Effector memory CD8-positive, alpha-beta T cell (primary cell): ENCODE results near the gene MGAT1.

ENCODE experiments used
- ATAC-seq: fragments of 150-1000 bp; cut with Tn5 transposase; replicated peaks from 2 replicates; pipeline ENCODE4 v1.10.0; 2021; ENCODE audit warnings: mild to moderate bottlenecking, moderate library complexity
- DNase-seq, 3 experiments: peaks; one replicate each; pipeline ENCODE4 v3.0.0; 2021
- H3K27ac Mint-ChIP-seq, 2 donors: one replicate each; pipeline ENCODE4 v1.8.0; 2022; ENCODE audit warnings: mild to moderate bottlenecking in 2 of 2, mixed read lengths in 2 of 2, moderate library complexity in 2 of 2
- H3K27me3 Mint-ChIP-seq, 2 donors: one replicate each; pipeline ENCODE4 v1.8.0; 2022; ENCODE audit warnings: mixed read lengths in 2 of 2
- H3K36me3 Mint-ChIP-seq: one replicate; pipeline ENCODE4 v1.8.0; 2022; ENCODE audit warnings: mild to moderate bottlenecking, moderate library complexity, mixed read lengths; ENCODE audit not compliant: insufficient read depth
- H3K4me1 Mint-ChIP-seq, 2 donors: one replicate each; pipeline ENCODE4 v1.8.0; 2022; ENCODE audit warnings: low read depth in 2 of 2, mixed read lengths in 2 of 2
- H3K4me3 Mint-ChIP-seq, 2 donors: one replicate each; pipeline ENCODE4 v1.8.0; 2022; ENCODE audit warnings: mild to moderate bottlenecking in 2 of 2, mixed read lengths in 2 of 2, moderate library complexity in 2 of 2
- H3K9me3 Mint-ChIP-seq, 2 donors: one replicate each; pipeline ENCODE4 v1.8.0; 2022; ENCODE audit warnings: mixed read lengths in 2 of 2

MGAT1 gene

GRCh38 chr5:180817893-180818674 is 15.5 kb upstream of the MGAT1 start:
- Mint-ChIP-seq H3K9me3 (no peaks in the 10 kb centered on the region), H3K27ac (no peak overlapping the region), H3K27me3 (peaks cover 9 to 11% of the 10 kb centered on the region in 2 donors), H3K4me1 (peaks cover 0 to 11% of the 10 kb centered on the region in 2 donors), H3K4me3 (no peak overlapping the region), H3K36me3 (no peaks in the 10 kb centered on the region)
- no peak for ATAC-seq
- no peak for DNase-seq

- peaks cover 5 to 15% of the 10 kb centered on the region in 2 donors for H3K4me1 Mint-ChIP-seq
- DNase-seq = no peak
- peak; percentile 47 for ATAC-seq
- H3K27me3 Mint-ChIP-seq = peaks cover 9 to 11% of the 10 kb centered on the region in 2 donors
- H3K9me3 Mint-ChIP-seq = no peaks in the 10 kb centered on the region
- no peaks in the 10 kb centered on the region for H3K36me3 Mint-ChIP-seq
- peak overlapping the region in 1 of 2 donors; percentile 54 for H3K4me3 Mint-ChIP-seq
- H3K27ac Mint-ChIP-seq = peak overlapping the region in 1 of 2 donors; percentile 82
These were observed 14.3 kb upstream of the MGAT1 start for GRCh38 chr5:180816608-180817534.

- Mint-ChIP-seq H3K36me3 (peaks cover 7% of the 10 kb centered on the region), H3K4me1 (peaks cover 15 to 19% of the 10 kb centered on the region in 2 donors), H3K9me3 (no peaks in the 10 kb centered on the region), H3K27me3 (peaks cover 9 to 11% of the 10 kb centered on the region in 2 donors), H3K4me3 (peak overlapping the region in 1 of 2 donors; percentile 27), H3K27ac (peak overlapping the region in 1 of 2 donors; percentile 1)
- DNase-seq = no peak
- no peak for ATAC-seq
These were observed 12.8 kb upstream of the MGAT1 start for GRCh38 chr5:180815293-180815917.

DNA sequence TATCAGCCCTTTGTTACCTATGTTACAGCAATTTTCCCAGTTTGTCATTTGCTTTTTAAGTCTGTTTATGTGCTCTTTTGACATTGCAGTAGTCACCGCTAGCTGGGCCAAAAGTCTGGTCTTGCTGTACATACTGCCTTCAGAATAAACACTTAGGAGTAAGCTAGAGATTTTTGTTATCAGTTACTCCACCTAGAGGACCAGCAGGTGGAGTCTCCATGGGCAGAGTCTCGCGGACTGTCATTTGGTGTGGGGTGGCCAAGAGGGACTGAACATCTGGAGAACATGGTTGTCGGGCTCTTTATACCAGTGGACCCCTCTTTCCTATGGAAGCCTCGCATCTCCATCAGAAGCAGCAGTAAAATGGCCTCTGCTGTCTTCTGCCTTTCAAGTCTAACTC is 10.8 kb upstream of the MGAT1 start:
- Mint-ChIP-seq H3K27me3 (peaks cover 3 to 5% of the 10 kb centered on the region in 2 donors), H3K27ac (no peak overlapping the region), H3K4me3 (no peak overlapping the region), H3K4me1 (peaks cover 29 to 30% of the 10 kb centered on the region in 2 donors), H3K36me3 (peaks cover 18% of the 10 kb centered on the region), H3K9me3 (no peaks in the 10 kb centered on the region)
- no peak for DNase-seq
- ATAC-seq = no peak

GRCh38 chr5:180811623-180812124 is 9.1 kb upstream of the MGAT1 start:
- peak overlapping the region; percentile 84 to 96 for H3K4me3 Mint-ChIP-seq
- ATAC-seq (no peak), DNase-seq (no peak)
- H3K27me3 Mint-ChIP-seq = no peaks in the 10 kb centered on the region
- H3K36me3 Mint-ChIP-seq = peaks cover 27% of the 10 kb centered on the region
- peak overlapping the region; percentile 96 to 98 for H3K27ac Mint-ChIP-seq
- no peaks in the 10 kb centered on the region for H3K9me3 Mint-ChIP-seq
- peaks cover 43 to 46% of the 10 kb centered on the region in 2 donors for H3K4me1 Mint-ChIP-seq

DNA sequence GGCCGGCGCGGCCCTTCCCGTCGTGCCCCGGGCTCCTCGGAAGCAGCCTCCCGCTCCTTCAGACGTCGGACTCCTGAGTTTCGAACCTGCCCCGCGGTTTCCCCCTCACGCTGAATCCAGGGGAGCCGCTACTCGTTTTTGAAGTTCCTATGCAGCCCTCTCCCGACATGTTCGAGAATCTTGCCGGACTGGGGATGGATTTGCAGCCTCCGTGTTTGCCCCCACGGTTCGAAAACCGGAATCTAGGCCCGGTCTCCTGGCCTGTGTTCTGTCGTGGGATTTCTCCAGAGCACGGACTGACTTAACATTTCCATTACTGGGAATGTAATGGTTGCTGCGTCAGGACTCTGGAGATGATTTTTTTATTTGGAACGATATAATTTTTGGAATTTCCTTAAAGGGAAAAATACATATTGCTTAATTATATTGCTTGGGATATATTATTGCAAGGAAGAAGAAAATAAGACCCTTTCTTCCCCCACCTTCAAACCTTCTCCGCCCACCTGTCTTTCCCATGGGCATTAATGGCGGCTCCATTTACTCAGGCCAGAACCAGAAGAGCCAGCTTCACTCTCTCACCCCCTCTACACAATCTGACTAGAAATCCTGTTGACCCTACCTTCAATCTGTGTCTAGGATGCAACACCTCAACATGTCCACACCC is 8.5 kb upstream of the MGAT1 start:
- Mint-ChIP-seq H3K9me3 (no peaks in the 10 kb centered on the region), H3K27ac (peak overlapping the region; percentile 96 to 98), H3K4me3 (peak overlapping the region; percentile 84 to 96), H3K4me1 (peaks cover 47 to 48% of the 10 kb centered on the region in 2 donors), H3K27me3 (no peaks in the 10 kb centered on the region), H3K36me3 (peaks cover 28% of the 10 kb centered on the region)
- no peak for DNase-seq
- no peak for ATAC-seq

DNA sequence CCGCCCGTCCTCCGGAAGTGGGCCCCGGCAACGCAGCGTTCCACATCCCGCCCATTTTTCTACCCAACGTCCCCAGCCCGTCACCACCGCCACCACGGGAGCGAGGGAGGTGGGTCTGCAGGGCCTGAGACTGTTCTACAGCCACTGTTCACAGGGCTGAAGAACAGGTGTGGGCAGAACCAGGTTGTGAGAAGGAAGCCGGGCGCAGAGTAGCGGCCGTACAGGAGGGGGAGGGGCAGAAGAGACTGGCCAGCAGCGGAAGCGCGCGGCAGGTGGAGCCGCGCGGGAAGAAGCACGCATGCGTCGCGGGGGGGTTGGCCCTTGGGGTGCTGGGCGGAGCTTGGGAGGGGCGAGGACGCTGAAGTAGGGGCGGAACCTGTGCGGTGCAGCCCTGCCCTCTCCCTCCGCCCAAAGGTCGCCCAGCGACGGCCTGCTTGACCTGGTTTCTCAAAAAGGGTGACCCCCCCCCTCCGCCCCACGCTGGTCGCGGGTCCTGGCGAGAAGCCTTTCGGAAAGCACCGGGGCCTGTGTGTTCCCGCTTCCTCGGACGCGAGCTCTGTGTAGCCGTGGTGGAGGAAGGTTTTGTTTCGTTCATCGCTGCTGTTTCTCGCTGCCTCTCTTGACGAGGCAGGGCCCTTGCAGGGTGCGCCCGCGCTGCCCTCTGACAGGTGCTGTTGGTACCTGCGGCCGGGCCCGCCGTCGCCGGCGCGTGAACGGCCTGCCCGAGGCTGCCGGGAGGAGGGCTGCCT is 7.8 kb upstream of the MGAT1 start:
- Mint-ChIP-seq H3K4me1 (peaks cover 48 to 52% of the 10 kb centered on the region in 2 donors), H3K36me3 (peaks cover 32% of the 10 kb centered on the region), H3K9me3 (no peaks in the 10 kb centered on the region), H3K27me3 (no peaks in the 10 kb centered on the region), H3K4me3 (peak overlapping the region; percentile 84 to 96), H3K27ac (peak overlapping the region; percentile 96 to 98)
- peak; percentile 73 for ATAC-seq
- DNase-seq = peak; percentile 94 to 95 (median 95)

- Mint-ChIP-seq H3K27me3 (no peaks in the 10 kb centered on the region), H3K27ac (peak overlapping the region; percentile 96 to 98), H3K36me3 (peaks cover 36% of the 10 kb centered on the region), H3K9me3 (no peaks in the 10 kb centered on the region), H3K4me1 (peaks cover 53 to 60% of the 10 kb centered on the region in 2 donors), H3K4me3 (peak overlapping the region; percentile 84 to 96)
- DNase-seq (peak; percentile 84 to 89 (median 86)), ATAC-seq (peak; percentile 66)
These were observed 7.0 kb upstream of the MGAT1 start for GRCh38 chr5:180809403-180810209.

DNA sequence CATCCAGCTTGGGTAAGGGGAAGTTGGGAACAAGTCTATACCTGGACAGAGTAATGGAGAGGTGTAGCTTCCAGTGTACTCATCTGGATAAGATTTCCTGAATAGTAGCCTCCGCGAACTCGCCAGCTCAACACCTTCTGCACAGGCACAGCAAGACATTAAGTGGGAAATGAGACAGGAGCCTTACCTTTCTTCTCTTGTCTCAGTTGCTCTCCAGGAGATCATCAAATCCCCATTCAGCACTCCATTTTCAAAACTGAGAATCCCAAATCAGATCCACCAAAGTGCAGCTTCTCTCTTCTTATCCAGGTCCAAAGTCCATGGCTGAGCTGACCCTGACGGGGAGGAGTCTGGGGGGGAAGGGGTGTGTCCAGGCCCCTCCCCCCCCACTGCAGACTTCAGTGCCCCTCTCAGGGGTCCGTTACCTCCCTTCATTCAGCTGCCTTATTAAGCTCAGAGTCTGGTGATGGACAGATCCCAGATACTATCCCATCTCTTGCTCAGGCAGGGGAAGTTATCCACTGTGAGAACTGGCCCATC is 5.9 kb upstream of the MGAT1 start:
- Mint-ChIP-seq H3K4me1 (peaks cover 64 to 66% of the 10 kb centered on the region in 2 donors), H3K9me3 (no peaks in the 10 kb centered on the region), H3K27me3 (no peaks in the 10 kb centered on the region), H3K27ac (peak overlapping the region; percentile 96 to 98), H3K36me3 (peaks cover 45% of the 10 kb centered on the region), H3K4me3 (peak overlapping the region; percentile 84 to 96)
- no peak for ATAC-seq
- DNase-seq = no peak

- Mint-ChIP-seq H3K36me3 (peaks cover 50% of the 10 kb centered on the region), H3K4me3 (peak overlapping the region; percentile 84 to 96), H3K9me3 (no peaks in the 10 kb centered on the region), H3K27ac (peak overlapping the region; percentile 96 to 98), H3K4me1 (peaks cover 60 to 64% of the 10 kb centered on the region in 2 donors), H3K27me3 (no peaks in the 10 kb centered on the region)
- ATAC-seq = no peak
- DNase-seq = no peak
These were observed 5.2 kb upstream of the MGAT1 start for GRCh38 chr5:180807654-180808414.

DNA sequence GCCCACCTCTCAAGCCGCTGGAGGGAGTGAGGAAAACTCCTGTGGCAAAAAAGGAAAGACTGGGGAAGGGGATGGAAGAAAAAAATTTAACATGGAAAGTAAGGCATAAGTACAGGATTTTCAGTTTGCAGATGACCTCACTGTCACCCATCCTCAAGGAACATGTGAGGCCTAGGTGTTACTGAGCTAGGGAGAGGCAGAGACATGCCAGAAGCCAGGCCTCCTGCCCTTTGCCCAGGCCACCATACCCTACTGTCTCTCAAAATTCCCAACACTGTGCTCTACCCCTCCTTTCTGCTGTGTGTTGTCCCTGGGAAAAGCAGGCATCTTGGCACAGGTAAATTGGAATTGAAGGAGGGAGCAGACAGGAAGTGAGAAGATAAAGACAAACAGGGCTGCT is 4.4 kb upstream of the MGAT1 start:
- Mint-ChIP-seq H3K36me3 (peaks cover 51% of the 10 kb centered on the region), H3K27me3 (no peaks in the 10 kb centered on the region), H3K9me3 (no peaks in the 10 kb centered on the region), H3K4me3 (peak overlapping the region; percentile 84 to 96), H3K4me1 (peaks cover 59 to 63% of the 10 kb centered on the region in 2 donors), H3K27ac (peak overlapping the region; percentile 96 to 98)
- ATAC-seq (no peak), DNase-seq (no peak)
